Measurements from ENCODE around the gene CUEDC1.

CUEDC1 gene

GRCh38 chr17:57871155-57871554, 84.1 kb downstream of the CUEDC1 start:
- Mint-ChIP-seq H3K9me3 (no peaks in the 10 kb centered on the region), H3K36me3 (ENCODE audit: low read depth) (no peaks in the 10 kb centered on the region), H3K4me1 (peaks cover 86% of the 10 kb centered on the region), H3K27me3 (ENCODE audit: low read depth, poor library complexity) (peaks cover 7% of the 10 kb centered on the region), H3K4me3 (no peak overlapping the region), H3K27ac (peak overlapping the region; percentile 68)
- no peak for DNase-seq
- no peak for TF ChIP-seq CTCF (IDR thresholded peaks at IDR 0.05)

GRCh38 chr17:57870283-57870635, 85.0 kb downstream of the CUEDC1 start:
- H3K27ac Mint-ChIP-seq = no peak overlapping the region
- no peak overlapping the region for H3K4me3 Mint-ChIP-seq
- H3K4me1 Mint-ChIP-seq = peaks cover 77% of the 10 kb centered on the region

GRCh38 chr17:57869617-57870282, 85.5 kb downstream of the CUEDC1 start:
- Mint-ChIP-seq H3K36me3 (ENCODE audit: low read depth) (peaks cover 4% of the 10 kb centered on the region), H3K9me3 (no peaks in the 10 kb centered on the region), H3K4me1 (peaks cover 72% of the 10 kb centered on the region), H3K4me3 (no peak overlapping the region), H3K27me3 (ENCODE audit: low read depth, poor library complexity) (peaks cover 7% of the 10 kb centered on the region), H3K27ac (no peak overlapping the region)
- DNase-seq = no peak
- no peak for TF ChIP-seq CTCF (IDR thresholded peaks at IDR 0.05)

More at GRCh38 chr17:57870283-57870635, 85.0 kb downstream of the CUEDC1 start:
- no peaks in the 10 kb centered on the region for H3K36me3 Mint-ChIP-seq (ENCODE audit: low read depth)
- TF ChIP-seq CTCF (IDR thresholded peaks at IDR 0.05) = no peak
- H3K27me3 Mint-ChIP-seq (ENCODE audit: low read depth, poor library complexity) = peaks cover 7% of the 10 kb centered on the region
- no peaks in the 10 kb centered on the region for H3K9me3 Mint-ChIP-seq
- no peak for DNase-seq

- no peak overlapping the region for H3K4me3 Mint-ChIP-seq
- H3K9me3 Mint-ChIP-seq = no peaks in the 10 kb centered on the region
- no peak overlapping the region for H3K27ac Mint-ChIP-seq
- H3K36me3 Mint-ChIP-seq (ENCODE audit: low read depth) = peaks cover 9% of the 10 kb centered on the region
- no peak for TF ChIP-seq CTCF (IDR thresholded peaks at IDR 0.05)
- no peak for DNase-seq
- H3K27me3 Mint-ChIP-seq (ENCODE audit: low read depth, poor library complexity) = peaks cover 11% of the 10 kb centered on the region
- peaks cover 73% of the 10 kb centered on the region for H3K4me1 Mint-ChIP-seq
Observed at GRCh38 chr17:57868910-57869616, 86.1 kb downstream of the CUEDC1 start.

- no peaks in the 10 kb centered on the region for H3K9me3 Mint-ChIP-seq
- peak; percentile 58 for DNase-seq
- no peak overlapping the region for H3K27ac Mint-ChIP-seq
- peak; percentile 32 for TF ChIP-seq CTCF (IDR thresholded peaks at IDR 0.05)
- H3K27me3 Mint-ChIP-seq (ENCODE audit: low read depth, poor library complexity) = peaks cover 11% of the 10 kb centered on the region
- no peak overlapping the region for H3K4me3 Mint-ChIP-seq
- peaks cover 73% of the 10 kb centered on the region for H3K4me1 Mint-ChIP-seq
- H3K36me3 Mint-ChIP-seq (ENCODE audit: low read depth) = peaks cover 9% of the 10 kb centered on the region
Observed at GRCh38 chr17:57868007-57868909, 87.0 kb downstream of the CUEDC1 start.
